NCI-H146 (cell line): Measurements from ENCODE around the gene NIP7.

Experiments
- DNase-seq: peaks from one replicate; lab custom pipeline; 2025; lab: John Stamatoyannopoulos, UW

NIP7 gene

DNA sequence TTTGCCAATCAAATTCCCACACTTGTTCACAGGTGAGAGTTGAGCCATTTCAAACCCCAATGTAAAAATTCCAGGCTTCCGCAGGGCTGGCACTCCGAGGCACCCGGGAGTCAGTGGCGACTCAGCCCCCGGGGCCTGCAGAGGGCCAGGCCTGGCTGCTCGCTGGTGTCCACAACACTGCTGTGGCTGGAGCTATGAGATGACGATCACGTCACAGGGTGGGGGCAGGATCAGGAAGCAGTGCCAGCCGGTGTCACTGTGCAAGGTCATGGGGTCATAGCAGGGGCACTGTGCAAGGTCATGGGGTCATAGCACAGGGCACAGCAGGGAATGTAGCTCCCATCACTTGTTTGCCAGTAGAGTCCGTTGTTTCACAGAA is 20.7 kb upstream of the NIP7 start:
- DNase-seq, result no peak

DNA sequence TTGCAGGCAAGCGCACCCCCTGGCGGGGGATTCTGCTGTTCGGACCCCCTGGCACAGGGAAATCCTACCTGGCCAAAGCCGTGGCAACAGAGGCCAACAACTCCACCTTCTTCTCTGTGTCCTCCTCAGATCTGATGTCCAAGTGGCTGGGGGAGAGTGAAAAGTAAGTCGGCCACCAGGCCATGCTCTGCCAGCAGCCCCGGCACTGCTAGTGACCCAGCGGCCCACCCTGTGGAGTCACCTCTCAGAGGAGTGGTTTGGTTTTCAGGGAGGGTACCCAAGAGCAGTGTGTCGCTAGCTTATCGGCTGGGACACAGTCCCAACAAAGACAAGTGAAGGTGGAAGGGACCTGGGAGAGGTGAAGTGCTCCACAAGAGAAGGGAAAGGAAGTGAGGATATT is 20.2 kb upstream of the NIP7 start:
- DNase-seq, result no peak

DNA sequence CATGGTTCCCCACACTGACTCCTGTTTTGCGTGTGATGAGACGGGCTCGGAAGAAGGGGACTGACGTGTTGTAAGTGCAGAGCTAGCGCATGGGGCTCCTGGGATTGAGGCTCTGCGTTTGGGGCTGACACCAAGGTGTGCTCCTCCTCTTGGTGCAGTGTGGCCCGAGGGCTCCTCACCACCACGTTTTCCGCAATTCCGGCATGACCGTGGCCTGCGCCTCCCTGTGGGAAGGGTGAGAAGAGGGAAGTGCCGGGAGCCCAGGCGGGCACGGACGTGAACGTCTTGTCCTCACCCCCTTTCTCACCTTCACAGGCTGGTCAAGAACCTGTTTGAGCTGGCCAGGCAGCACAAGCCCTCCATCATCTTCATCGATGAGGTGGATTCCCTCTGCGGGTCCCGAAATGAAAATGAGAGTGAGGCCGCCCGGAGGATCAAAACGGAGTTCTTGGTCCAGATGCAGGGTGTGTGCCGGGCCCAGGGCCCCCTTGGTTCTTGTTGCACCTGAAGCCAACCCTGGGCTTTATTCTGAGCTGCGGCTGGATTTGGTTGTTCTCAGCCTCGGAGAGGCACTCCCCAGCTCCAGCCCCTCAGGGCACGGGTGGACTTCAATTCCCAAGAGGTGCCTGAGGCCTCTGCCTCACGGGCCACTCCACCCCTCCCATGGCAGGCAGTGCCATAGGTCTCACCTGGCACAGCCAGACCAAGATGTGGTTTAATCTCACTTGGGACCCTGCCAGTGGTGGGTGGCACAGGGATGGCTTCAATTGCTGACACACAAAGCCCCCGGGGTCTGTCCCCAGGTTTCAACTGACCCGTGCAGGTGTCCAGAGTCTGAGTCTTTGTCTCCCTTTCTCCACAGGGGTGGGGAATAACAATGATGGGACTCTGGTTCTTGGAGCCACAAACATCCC is 19.5 kb upstream of the NIP7 start:
- no peak for DNase-seq

DNA sequence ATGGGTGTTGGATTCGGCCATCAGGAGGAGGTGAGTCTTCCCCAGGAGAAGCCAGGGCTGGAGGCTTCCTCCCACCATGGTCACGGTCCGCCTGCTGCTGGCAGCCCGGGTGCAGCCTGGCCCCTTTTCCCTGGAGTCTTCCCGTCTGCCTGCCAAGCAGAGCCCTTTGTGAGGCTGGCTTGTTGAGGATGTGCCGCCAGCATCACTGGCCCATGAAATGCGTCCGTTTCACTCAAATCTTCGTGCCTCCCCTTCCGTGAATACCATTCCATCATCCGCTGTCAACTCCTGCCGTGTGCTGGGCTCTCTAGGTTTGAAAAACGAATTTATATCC is 18.9 kb upstream of the NIP7 start:
- DNase-seq, result no peak

DNA sequence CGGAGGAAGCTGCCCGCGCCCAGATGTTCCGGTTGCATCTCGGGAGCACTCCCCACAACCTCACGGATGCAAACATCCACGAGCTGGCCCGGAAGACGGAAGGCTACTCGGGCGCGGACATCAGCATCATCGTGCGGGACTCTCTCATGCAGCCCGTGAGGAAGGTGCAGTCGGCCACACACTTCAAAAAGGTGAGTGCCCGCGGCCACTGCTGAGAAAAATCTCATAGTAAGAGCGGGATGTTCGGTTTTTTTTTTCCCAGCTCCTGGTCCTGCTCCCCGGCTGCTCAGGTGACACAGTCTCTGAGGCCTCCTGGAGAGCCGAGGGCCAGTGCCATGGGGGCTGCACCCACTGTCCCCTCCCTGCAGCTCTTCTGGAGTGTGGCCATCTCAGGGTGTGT is 18.5 kb upstream of the NIP7 start:
- no peak for DNase-seq

DNA sequence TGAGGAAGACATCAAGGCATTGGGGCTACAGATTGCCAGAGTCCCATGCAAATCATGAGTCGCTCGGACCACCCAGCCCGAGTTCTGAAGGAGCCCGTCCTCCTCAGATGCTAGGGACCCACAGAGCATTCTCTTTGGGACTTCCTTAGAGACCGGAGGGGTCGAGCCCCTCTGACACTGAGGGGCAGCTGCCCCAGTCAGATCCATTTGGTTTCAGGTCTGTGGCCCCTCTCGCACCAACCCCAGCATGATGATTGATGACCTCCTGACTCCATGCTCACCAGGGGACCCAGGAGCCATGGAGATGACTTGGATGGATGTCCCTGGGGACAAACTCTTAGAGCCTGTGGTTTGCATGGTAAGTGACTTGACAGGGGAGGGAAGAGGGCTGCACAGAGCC is 17.2 kb upstream of the NIP7 start:
- DNase-seq, result no peak

DNA sequence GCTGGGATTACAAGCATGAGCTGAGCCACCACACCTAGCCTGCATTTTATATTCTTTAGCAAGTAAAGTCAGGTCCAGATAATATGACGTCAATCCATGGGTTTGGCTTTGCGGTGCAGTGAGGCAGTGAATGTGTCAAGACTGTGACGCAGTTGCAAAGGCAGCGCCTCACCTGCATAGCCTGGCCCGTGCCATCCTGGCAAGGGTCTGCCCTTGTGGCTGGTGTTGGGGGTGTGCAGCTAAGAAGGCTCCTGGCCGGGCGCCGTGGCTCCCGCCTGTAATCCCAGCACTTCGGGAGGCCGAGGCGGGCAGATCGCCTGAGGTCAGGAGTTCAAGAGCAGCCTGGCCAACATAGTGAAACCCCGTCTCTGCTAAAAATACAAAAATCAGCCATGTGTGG is 16.2 kb upstream of the NIP7 start:
- no peak for DNase-seq

DNA sequence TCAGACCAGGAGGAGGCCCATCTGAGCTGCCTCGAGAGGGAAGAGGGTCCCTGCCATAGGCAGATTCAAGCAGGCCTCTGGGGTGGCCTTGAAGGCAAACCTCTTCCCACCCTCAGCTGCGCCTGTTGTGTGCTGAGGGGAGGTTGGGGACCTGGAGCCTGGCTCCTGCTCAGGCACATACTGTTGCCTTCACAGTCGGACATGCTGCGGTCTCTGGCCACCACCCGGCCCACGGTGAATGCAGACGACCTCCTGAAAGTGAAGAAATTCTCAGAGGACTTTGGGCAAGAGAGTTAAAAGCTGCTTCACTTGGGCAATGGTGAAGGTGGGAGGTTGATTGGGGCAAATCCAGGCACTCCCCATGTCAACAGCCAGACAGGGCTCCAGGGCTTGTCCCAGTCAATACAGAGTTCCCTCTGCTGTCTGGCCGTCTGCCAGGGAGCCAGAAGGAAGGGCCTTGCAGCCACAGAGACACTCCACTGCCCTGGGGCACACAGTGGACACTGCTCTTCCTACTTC is 15.5 kb upstream of the NIP7 start:
- no peak for DNase-seq

DNA sequence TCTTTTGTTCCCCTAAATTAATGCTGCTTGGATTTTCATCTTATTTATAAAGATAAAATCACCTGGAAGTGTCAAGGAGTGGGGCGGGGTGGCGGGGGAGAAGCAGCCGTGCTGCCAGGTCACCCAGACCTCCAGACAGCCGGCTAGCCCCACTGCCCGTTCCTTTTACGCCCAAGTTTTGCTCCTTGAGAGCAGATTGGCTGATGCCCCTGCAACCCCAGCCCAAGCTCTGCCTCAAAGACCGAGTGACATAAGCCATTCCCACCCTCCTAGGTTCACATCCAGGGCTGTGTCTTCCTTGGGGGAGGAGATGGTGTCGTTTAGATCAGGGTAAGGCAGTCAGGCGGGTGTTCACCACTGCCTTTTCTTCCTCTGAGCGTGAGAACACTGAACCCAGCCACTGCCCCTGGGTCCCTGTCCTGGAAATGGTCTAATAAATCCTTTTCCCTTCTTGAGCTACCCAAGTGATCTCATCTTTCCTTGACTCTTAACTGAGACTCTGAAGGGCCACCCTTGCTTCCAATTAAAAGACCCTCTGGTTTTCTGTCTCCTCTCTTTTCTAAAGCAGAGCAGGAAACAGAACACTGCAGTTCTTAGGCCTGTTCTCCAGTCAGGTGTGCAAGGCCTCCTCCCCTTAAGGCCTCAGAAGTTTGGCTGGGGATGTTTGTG is 14.9 kb upstream of the NIP7 start:
- no peak for DNase-seq

DNA sequence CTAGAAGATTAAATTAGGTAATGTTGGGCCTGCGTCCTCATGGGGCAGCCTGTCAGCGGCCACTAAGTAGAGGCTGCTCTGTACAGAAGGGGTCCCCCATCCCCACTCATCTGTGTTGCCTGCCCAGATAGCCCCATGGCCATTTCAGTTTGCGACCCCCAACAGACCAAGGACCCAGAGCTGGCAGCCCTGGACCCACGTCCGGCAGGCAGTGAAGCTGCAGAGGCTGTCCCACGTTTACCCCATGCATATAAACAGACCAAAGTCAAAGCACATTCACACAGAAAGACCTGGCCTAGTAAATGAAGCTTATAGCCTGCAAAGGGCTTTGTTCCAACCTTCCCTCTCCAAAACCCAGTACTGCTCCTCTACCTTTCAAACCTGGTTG is 13.8 kb upstream of the NIP7 start:
- DNase-seq, result no peak

DNA sequence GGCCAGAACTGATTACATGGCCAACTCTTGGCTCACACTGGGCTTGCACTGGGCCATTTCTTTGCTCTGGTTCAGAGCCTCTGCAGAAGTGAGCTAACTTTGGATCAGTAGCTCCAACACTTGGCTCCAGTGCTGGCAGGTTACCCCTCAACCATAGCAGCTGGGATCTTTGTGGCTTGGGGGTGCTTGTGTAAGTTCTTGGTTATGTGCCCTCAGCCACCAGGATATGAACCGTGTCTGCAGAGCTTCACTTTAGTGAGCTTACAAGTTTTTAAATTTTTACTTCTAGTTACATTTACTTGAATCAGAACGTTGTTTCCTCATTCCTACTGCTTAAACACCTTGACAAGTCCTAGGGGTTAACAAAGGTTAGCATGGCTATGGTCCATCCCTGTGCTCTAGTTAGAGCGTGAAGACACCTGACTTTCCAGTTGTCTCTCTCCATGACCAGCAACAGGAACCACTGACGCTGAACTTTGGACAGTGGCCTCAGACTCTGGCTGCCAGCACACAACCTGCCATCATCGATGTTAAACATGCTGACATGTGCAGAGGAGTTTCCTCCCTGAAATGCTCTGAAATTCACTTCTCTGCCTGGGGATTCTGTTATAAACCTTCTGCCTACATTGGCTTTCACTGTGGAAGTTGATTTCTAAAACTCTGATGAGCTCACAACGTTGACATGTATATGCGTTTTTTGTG is 13.2 kb upstream of the NIP7 start:
- DNase-seq, result no peak

DNA sequence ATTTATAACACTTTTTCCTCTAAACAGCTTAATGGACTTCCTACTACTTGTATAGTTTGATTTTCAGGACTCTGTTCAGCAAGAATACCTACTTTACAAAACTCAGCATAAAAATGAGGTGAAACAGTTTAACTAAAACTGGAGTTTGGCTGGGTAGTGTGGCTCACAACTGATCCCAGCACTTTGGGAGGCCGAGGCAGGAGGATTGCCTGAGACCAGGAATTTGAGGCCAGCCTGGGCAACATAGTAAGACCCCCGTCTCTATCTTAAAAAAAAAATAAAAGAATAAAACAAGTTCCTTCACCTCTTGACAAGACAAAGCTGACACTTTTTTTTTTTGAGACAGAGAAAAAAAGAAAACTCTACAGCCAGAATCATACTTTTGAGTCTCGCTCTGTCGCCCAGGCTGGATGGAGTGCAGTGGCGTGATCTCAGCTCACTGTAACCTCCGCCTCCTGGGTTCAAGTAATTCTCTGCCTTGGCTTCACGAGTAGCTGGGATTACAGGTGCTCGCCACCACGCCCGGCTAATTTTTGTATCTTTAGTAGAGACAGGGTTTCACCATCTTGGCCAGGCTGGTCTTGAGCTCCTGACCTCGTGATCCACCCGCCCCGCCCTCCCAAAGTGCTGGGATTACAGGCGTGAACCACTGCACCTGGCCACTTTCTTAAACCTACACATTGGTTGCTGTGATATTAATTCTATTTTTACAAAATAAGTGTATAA is 11.8 kb upstream of the NIP7 start:
- no peak for DNase-seq

DNA sequence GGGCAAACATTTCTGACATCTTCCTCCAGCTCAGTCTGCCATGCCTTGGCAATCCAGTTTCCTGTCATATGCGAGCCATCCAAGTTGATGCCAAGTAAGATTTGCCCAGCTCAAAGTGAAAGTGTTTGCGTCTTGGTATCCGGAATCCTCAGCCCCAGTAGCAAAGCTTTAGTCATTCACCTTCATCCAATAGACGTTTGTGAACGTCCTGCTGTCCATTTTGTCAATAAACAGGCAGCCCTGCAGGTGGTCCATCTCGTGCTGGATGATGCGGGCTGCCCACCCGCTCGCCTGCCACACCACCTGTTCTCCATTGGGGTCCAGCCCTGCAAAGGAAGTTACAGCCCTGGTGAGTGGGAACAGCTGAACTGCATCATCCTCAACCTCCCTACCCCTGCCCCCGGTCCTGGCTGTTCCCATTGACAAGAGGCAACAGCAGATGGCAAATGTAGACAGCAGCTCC is 10.7 kb upstream of the NIP7 start:
- DNase-seq, result peak; percentile 5

DNA sequence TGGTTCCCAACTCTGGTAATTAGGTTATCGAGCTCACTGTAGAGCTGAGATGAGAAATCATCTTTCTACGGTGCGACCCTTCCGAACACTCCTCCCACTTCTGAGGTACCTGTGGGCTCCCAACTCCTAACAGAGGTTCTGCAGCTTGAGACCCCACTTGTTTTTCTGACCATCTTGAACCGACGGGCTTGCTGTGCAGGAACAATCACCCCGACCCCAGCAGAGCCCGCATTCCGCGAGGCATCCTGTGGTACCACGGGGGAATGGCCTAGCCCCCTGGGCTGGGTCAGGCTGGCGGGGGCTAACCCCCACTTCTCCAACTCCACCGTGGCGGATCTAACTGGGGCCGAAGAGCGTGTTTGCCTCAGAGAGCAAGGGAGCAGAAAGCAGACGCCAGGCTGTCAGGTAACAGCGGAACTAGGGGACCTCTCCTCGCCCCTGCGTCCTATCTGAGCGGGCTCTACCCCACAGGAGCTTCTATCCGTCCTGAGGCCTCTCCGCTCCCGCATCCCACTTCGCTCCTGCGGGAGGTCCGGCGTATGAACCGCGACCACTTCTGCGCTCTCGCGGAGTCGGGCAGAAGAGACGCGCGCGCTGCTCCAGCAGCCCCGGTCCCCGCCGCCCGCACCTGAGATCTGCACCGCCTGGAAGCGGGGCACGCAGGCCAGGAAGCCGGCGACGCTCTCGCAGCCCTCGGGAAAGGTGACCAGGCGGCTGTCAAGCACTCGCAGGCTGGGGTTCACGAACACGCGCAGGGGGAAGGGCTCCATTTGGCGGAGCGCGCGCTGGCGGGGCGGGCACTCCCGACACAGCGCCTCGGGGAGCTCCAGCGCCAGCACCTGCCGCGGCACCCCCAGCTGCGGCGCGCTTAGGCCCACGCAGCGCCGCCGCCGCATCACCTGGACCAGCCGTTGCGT is 9.9 kb upstream of the NIP7 start:
- DNase-seq, result peak; percentile 45

DNA sequence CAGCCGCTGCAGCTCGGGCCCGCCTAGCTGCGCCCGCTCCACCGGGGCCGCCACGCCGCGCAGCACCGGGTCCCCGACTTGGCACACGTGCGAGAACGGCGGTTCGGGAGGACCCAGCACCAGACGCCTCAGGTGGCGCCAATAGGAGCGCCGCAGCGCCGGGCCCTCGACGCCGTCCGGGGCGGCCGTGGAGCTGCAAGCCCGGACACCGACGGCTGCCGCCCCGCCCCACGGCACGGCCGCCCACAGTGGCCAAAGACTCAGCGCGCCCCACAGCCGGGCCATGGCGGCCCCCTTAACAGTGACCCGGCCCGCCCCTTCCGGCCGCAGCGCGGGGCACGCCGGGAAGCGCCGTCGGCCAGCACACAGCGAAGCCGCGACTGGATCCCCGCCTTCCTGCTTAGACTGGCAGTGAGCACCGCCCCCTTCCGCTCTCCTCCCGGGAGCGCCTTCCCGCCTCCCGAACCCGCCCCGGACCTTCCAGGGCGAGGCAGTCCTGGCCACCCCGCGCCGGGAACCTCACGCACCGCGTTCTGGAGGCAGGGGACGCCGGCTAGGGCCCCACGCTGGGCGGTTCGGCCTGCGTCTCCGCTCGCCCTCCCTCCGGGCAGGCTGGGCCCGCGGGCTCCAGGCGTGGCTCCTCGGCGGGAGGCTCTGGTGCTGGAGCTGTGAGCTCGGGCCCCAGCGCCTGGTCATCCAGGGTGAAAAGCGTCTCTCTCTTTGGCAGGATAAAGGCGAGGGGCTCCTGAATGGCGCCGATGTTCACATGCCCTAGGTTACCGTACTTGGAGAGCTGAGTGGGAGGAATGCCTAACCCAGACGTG is 9.1 kb upstream of the NIP7 start, which contains the start of gene PDF:
TSS of gene PDF (minus strand) at position 303 of the 824 bp plus-strand sequence. CDS start at position 285, 18 bp downstream.
- DNase-seq, result peak; percentile 92

DNA sequence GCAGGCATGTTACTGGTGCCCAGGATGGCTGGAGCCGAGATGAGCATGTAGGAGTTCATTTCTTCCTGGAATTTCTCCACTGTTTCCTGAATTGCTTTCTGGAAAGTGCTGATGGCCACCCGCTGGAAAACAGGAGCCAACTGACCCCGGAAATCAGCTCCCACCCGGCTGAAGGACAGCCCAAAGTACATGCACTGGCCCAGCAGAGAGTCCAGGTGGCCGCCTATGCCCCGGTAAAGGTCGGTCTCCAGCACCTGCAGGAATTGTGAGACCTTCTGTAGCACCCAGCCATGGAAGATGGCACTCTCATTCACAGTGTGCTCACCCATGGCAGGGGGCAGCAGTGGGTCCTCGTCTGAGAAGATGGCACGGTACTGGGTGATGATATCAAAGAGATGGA is 4.9 kb upstream of the NIP7 start:
- no peak for DNase-seq

DNA sequence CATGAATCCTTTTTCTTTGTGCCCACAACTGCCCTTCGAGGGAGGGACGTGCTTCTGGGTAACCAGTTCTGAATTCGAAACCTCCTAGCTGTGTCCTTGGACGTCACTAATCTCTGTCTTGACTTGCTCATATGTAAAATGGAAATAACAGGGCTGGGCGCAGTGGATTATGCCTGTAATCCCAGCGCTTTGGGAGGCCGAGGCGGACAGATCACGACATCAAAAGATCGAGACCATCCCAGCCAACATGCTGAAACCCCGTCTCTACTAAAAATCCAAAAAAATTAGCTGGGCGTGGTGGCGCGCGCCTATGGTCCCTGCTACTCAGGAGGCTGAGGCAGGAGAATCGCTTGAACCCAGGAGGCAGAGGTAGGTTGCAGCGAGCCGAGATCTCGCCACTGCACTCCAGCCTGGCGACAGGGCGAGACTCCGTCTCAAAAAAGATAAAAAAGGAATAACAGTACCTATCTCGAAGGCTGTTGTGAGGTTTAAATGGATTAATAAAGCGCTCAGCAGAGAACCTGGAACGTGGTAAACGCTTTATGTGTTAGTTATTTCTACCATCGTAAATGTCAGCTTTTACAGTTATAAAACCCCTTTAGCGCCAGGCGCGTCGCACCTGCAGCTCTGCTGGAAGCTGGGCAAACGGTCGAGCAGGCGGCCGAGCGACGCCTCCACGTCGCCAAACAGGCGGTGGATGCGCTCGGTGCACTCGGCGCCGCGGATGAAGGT is 849 bp upstream of the NIP7 start:
- peak; percentile 71 for DNase-seq

DNA sequence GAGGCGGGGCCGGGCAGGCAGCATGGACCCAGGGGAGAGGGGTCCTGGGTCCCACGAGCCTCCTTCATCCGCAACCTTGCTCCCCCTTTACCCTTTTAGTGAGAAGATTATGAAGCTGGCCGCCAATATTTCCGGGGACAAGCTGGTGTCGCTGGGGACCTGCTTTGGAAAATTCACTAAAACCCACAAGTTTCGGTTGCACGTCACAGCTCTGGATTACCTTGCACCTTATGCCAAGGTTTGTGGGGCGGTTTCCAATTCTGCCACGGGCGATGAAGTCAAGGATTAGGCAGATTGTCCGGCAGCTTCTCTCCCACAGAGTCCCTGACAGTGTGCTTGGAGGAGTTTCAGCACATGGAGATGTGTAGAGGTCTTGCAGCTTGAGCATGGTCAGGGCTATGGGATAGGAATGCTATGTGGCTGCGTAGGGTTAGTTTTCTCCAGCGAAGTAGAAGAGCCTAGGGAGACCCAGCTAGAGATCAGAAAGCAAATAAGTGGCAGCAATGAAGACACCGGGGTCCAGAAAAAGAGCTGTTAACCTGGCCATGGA is 598 bp downstream of the NIP7 start:
- DNase-seq, result no peak

DNA sequence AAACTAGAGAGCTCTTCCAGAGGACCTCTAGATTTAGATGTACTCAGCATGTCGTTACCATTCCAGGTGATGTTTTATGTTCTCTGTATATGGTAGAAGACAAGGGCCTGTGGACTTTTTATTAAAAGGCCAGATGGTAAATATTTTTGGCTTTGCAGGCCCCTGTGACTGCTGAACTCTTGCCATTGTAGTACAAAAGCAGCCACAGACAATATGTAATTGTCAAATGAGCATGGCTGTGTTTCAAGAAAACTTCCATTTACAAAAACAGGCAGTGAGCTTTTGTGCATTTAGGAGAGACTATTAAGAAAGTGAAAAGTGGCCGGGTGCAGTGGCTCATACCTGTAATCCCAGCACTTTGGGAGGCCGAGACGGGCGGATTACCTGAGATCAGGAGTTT is 4.6 kb downstream of the NIP7 start:
- no peak for DNase-seq
